ENCODE data around the gene IL6ST.

- TF ChIP-seq CTCF (IDR thresholded peaks at IDR 0.05) = no peak
- no peak for TF ChIP-seq POLR2A (IDR thresholded peaks at IDR 0.05)
Observed at GRCh38 chr5:55993731-55994494, 850 bp downstream of the IL6ST start.

Data from adrenal gland (tissue), 5 donors.